ENCODE measurements around the gene KRT38.

Gene KRT38

DNA sequence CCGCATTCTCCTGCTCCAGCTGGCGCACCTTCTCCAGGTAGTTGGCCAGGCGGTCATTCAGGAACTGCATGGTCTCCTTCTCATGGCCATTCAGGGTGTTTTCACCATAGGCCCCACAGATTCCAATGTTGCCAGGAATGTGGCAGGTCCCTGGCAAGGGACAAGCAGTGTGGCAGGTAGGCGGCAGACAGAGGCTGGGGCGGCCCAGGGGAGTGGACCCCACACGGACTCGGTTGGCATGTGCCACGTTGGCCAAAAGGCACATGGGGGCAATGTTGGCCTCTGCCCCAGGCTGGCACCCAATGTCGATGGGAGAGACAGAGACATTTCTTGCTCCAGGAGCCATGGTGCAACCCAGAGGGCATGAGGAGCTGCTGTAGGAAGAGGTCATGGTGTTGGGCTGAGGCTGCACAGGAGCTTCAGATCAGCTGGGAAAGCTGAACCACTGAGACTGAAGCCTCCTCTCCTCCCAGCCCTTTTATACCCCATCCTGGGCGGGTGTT lies at the start of gene KRT38:
Gene KRT38 (minus strand): TSS at position 453 of the 503 bp plus-strand sequence. CDS start 62 bp downstream, at position 391.
- no peak for DNase-seq (ENCODE audit: low spot score)

GRCh38 chr17:41489531-41489930 lies 48.7 kb upstream of the KRT38 start, which contains the start of gene KRT36:
TSS of gene KRT36 (minus strand) at chr17:41489910. CDS start at chr17:41489864, 46 bp downstream.
- DNase-seq (ENCODE audit: low spot score) = no peak

DNA sequence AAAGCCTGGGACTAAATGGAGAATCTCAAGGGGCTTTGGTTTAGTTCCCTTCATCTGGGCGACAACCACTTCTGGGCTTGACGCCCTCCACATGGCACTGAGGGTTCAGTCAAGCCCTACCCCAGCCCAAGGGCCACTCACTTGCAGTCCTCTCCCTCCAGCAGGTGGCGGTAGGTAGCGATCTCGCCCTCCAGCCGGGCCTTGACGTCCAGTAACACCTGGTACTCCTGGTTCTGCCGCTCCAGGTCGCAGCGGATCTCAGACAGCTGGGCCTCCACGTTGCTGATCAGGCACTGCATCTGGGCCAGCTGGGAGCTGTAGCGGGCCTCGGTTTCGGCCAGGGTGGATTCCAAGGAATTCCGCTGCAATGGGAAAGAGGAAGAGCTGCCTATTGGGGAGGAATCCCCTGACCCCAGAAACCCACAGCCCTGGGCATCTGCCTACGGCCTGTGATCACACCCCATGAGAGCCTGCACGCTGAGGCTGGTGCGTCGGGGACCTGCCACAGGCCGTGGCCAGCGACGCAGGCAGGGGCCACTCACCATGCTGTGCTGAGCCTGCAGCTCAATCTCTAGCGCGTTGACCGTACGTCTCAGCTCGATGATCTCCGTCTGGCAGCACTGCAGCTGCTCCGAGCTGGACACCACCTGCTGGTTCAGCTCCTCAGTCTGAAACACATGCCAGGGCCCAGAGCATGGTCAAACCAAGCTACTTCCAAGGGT lies 46.2 kb upstream of the KRT38 start:
- peak; percentile 53 for DNase-seq (ENCODE audit: low spot score)

- no peak for DNase-seq (ENCODE audit: low spot score)
Observed at GRCh38 chr17:41486316-41486715, 45.5 kb upstream of the KRT38 start.

DNA sequence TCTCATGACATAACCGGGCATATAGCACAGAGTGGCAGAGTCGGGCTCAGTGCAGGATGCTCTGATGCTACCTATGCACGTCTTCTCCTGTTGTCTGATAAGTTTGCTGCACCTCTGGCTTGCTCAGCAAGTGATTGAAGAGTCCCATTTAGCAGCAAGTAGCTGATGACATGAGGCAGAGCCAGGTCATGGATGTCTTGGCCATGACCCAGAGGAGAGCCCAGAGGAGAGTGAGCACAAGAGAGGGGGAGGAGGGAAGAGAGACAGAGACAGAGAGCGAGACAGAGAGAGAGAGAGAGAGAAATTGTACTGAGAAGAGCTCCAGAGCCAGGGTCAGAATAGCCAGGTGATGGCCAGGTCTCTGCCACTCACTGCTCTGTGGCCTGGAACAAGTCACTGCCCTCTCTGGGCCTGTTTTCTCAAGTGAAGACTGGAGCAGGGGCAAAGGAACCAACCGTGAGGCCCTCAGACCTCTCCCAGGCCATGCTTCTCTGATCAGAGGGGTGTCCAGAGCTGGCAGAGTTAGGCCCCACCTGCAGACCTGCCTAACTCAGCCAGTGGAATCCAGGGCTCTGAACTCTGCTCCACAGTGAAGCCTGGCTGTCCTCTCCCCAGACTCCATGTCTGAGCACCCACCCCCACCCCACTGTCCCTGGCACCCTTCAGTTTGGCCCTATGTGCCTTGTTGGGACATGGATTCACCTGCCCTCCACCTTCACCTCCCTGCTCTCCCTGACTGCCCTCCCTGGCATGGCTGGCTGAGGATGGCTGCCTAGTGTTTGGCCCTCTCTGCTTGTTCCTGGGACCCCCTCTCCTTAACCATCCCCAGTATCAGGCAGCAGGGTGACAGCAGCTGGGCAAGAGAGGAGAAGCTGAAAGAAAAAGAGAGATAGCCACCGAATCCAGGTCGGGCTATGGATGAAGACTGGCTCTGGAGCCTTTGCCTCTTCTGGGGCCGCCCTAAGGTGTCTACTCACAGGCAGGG lies 44.4 kb upstream of the KRT38 start:
- no peak for DNase-seq (ENCODE audit: low spot score)

DNA sequence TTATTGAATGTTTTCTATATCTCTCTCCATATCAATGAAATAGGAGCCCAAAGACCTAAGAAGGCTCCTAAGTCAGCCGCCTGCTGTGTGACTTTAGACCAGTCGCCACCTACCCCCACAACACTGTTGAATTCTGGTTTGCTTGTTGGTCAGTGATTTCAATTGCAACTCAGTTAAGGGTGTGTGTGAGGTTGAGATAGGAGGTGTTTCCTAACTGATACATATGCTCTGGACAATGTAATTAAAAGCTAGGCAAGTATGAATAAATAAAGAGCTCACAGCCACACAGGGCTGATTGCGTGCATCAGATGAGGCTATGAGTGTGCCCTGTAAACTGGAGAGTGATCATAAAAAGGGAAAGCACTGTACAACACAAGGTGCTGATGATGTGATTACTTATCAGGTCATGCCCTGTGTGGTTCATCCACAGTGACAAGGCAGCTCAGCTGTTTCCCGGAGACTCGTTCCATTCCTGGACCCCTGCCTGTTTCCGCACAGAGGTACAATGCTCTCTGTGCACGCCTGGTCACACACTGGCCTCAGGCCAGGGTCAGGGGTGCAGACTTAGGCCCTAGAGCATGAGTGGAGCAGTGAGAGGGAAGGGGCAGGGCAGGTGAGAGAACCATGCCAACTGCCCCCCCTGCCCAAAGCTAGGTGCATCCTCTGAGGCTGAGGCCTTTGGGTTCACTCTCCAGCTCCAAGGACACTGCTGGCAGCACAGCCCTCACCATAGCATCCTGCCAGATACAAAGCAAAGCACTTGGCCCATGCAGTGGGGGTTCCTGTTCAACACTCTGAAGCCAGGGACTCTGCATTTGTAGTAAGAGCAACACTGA lies 43.4 kb upstream of the KRT38 start:
- no peak for DNase-seq (ENCODE audit: low spot score)

DNA sequence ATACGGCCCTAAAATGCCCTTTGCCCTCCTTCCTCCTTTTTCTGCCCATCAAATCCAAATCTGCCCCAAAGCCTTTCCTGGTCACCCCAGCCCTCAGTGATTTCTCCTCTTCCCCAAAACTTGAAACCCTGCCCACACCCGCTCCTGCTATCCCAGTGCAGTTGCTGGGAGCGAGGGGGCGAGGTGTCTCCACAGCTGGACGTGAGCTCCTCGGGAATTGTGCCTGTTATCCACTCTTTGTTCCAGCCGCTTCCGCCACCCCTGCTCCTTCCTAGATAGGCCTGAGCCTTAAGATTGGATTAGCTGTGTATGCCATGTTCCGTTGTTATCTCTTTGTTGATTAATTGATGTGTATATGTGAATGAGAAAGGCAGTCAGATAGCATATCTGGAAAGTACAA lies 42.7 kb upstream of the KRT38 start:
- no peak for DNase-seq (ENCODE audit: low spot score)

DNA sequence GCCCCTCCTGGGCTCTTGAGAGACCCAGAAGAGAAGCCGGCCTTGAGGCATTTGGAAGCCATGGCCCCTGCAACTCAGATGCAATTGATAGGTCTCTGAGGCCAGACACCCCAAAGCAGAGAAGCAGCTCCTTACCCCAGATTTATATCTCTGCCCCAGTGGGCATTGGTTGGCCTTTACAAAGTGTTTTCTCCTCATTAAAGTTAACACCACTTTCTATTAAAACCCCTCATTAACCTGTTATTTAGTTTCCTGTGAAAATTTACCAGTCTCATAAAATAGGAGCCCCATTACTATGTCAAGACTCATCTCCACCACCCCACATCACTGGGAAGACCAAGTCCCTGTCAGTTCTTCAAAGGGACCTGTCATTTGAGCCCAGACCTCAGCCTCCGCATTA lies 40.3 kb upstream of the KRT38 start, which contains the start of gene KRT35:
Gene KRT35 (minus strand): TSS at position 116 of the 400 bp plus-strand sequence. CDS start 54 bp downstream, at position 62.
- DNase-seq (ENCODE audit: low spot score) = no peak

GRCh38 chr17:41480581-41480980 lies 39.8 kb upstream of the KRT38 start:
- no peak for DNase-seq (ENCODE audit: low spot score)

DNA sequence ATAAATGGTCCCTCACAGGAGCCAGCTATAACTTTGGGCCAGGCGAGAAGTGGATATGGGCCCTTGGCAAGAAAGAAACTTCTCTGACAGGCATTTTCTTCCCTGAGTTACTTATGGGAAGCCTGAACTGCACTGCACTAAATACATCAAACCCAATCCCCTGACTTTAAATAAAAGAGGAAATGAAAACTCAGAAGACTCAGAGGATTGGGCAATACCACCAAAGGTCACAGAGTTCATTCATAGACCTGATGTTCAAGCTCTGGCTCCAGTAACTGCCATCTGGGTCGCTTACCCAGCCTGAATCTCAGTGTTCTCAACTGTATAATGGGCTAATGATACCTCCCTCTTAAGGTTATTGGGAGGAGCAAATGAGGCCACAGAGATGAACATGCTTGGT lies 39.4 kb upstream of the KRT38 start:
- DNase-seq (ENCODE audit: low spot score) = no peak

GRCh38 chr17:41478237-41478636 lies 37.5 kb upstream of the KRT38 start:
- DNase-seq (ENCODE audit: low spot score) = no peak

DNA sequence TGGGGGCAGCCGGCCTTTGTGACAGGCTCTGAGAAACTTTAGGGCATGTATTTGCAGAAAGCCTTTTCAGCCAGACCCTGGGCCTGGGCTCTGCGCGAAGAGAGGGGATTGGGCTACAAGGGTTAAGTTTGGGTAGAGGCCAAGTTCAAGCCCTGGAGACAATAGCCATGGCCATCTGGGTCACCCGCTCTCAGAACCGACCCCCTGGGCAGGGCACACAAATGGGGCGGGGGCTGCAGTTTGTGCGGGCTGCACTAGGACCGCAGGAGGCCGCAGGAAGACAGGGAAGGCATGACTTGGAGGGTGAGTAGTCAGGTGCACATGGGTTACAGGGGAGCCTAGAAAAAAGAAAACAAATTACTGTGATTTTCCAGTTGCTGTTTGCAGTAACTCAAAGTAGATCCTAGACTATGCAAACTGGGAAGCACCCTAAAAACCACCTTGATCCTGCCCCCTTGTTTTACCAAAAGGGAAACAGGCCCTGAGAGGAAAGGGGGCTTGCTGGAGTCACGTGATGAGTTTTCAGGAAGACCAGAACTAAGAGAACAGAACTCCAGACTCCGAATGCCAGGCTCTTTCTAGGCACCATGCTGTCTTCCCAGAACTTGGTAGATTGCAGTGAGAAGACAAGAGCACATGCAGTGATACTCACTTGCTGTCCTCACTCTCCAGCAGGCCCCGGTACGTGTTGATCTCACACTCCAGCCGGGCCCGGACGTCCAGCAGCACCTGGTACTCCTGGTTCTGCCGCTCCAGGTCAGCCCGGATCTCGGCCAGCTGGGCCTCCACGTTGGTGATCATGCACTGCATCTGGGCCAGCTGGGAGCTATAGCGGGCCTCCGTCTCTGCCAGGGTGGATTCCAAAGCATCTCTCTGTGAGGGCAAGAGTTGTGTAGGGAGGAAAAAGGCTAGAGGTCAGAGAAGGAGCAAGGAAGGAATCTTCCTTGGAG lies 36.4 kb upstream of the KRT38 start:
- DNase-seq (ENCODE audit: low spot score) = no peak

GRCh38 chr17:41475421-41475820 lies 34.6 kb upstream of the KRT38 start:
- no peak for DNase-seq (ENCODE audit: low spot score)

GRCh38 chr17:41474863-41475262 lies 34.1 kb upstream of the KRT38 start:
- no peak for DNase-seq (ENCODE audit: low spot score)

GRCh38 chr17:41468346-41468745 lies 27.6 kb upstream of the KRT38 start:
- DNase-seq (ENCODE audit: low spot score) = no peak

DNA sequence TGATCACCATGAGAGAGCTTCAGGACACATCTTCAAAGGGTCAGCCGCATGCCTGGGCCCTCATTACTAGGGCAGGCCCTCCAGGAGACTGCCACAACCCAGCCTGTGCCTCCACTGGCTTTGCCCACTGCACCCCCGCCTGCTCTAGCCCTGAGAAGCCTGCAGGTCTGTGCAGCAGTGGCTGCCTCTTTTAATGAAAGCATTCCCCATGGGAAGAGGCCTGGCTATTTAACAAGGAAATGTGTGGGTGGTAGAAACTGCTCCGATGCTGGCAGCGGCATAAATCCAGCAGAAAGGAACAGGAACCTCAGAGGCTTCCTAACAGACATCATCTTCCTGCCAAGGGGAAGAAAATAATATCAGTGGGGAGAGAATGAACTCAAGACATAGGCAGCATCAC lies 26.8 kb upstream of the KRT38 start:
- DNase-seq (ENCODE audit: low spot score) = no peak

GRCh38 chr17:41466988-41467387 lies 26.2 kb upstream of the KRT38 start, which contains the start of gene KRT32:
TSS of gene KRT32 (minus strand) at chr17:41467386. CDS start at chr17:41467325, 61 bp downstream.
- no peak for DNase-seq (ENCODE audit: low spot score)

DNA sequence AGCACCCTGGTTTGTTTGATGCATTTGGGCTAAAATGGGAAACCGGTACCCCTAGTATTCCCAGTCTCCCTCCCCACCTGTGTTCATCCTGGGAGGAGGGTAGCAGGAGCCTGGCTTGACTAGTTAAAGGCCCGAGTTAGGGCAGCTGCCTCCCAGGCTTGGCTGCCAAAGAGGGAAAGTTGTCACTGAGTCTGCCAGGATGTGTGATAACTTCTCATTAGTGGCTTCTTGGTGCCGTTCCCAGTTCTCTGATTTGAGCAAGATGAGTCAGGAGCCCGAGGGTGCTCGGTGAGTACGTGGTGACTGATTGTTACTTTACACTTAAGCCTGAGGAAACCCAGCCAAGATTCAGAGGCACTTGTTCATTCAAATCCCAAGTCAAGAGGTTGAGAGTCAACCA lies 23.9 kb upstream of the KRT38 start:
- DNase-seq (ENCODE audit: low spot score) = no peak

- DNase-seq (ENCODE audit: low spot score) = no peak
Observed at GRCh38 chr17:41464173-41464572, 23.4 kb upstream of the KRT38 start.

GRCh38 chr17:41463746-41464145 lies 23.0 kb upstream of the KRT38 start:
- DNase-seq (ENCODE audit: low spot score) = no peak

All from HuH-7 (cell line).